HCT116 (cell line): ENCODE measurements around the gene SLC35G6. TPM values are rescaled to one million over a fixed set of nuclear protein-coding genes. Genes with fewer than 3 reads are reported as not detected.
A peak's percentile ranks its signal among the peaks of the same experiment; 100 is the strongest.
"Not testable (repeated sequence)": the region's sequence is repeated elsewhere in the genome, so short reads cannot be mapped to it uniquely, and the experiment has no call there.

Experiments
- ATAC-seq: fragments of 200-7000 bp; cut with Tn5 transposase; 2 replicates; pipeline ENCODE4 v1.9.1; 2020; ENCODE audit warnings: mild to moderate bottlenecking, moderate library complexity
- Bru-seq: library from RNA; stranded (reverse); fragments of 400-500 nt; gene quantifications from one replicate; lab custom pipeline; 2021; lab: Mats Ljungman, UMichigan
- BruChase-seq, 2 experiments: library from RNA; stranded (reverse); fragments of 400-500 nt; gene quantifications; one replicate each; lab custom pipeline; 2021; lab: Mats Ljungman, UMichigan
- BruUV-seq: library from RNA; stranded (reverse); fragments of 400-500 nt; replicated peaks from 2 replicates; lab custom pipeline; 2021; lab: Mats Ljungman, UMichigan
- CTCF ChIA-PET: fragments of 300-600 bp; sonication (Branson Sonifier 250); formaldehyde crosslinking; loops from one replicate; lab custom pipeline; 2021; ENCODE audit warnings: antibody characterized with exemption; lab: Charles Lee
- POLR2A ChIA-PET: fragments of 300-600, 350-600 bp; sonication (Branson Sonifier 250); formaldehyde crosslinking; loops from one replicate; lab custom pipeline; 2021; ENCODE audit warnings: antibody characterized with exemption; lab: Charles Lee
- RAD21 ChIA-PET, 2 experiments: fragments of 300-600 bp; sonication (Branson Sonifier 250); formaldehyde crosslinking; loops; one replicate each; lab custom pipeline; 2023; ENCODE audit warnings: low total read pairs in 2 of 2; ENCODE audit not compliant: uncharacterized antibody in 2 of 2, unreplicated experiment in 2 of 2, low non-redundant PET in 1 of 2; lab: Charles Lee
- DNase-seq: peaks from one replicate; pipeline ENCODE4 v3.0.0-alpha.2; 2010; ENCODE audit warnings: low read depth, low spot score
- H2AFZ ChIP-seq: fragments of 200-600 bp; shearing (Covaris generic), sonication (generic); 2 replicates; pipeline ENCODE4 v1.6.1; 2017; ENCODE audit warnings: low read depth, mixed run types, mixed read lengths, antibody characterized with exemption, low read length; ENCODE audit not compliant: poor library complexity, severe bottlenecking
- H3K27ac ChIP-seq: 2 replicates; pipeline ENCODE4 v1.5.1; 2012; ENCODE audit warnings: low read depth, low read length
- H3K27me3 ChIP-seq: fragments of 200-600 bp; sonication (generic); 2 replicates; pipeline ENCODE4 v1.6.1; 2016; ENCODE audit warnings: mixed run types, low read length, mixed read lengths; ENCODE audit not compliant: insufficient read depth
- H3K36me3 ChIP-seq, 2 experiments: fragments of 200-500 bp in 1 of 2; fragments of 200-600 bp in 1 of 2; sonication (Bioruptor generic) in 1 of 2; sonication (generic) in 1 of 2; 2 replicates each; pipeline versions ENCODE4 v1.5.1 to v1.6.1; 2014 to 2016; ENCODE audit warnings: low read length in 2 of 2, inconsistent platforms in 1 of 2, mixed read lengths in 1 of 2, mixed run types in 1 of 2; ENCODE audit not compliant: insufficient read depth in 2 of 2, control insufficient read depth in 1 of 2
- H3K4me1 ChIP-seq, 2 experiments: fragments of 200-600 bp in 1 of 2; sonication (generic) in 1 of 2; 2 replicates each; pipeline versions ENCODE4 v1.5.1 to v1.6.1; 2012 to 2017; ENCODE audit warnings: low read length in 2 of 2, inconsistent platforms in 1 of 2, mild to moderate bottlenecking in 1 of 2, mixed read lengths in 1 of 2, mixed run types in 1 of 2, moderate library complexity in 1 of 2; ENCODE audit not compliant: insufficient read depth in 2 of 2, control insufficient read depth in 1 of 2
- H3K4me2 ChIP-seq: fragments of 200-600 bp; sonication (generic); 2 replicates; pipeline ENCODE4 v1.6.1; 2017; ENCODE audit warnings: mixed run types, low read length, mixed read lengths
- H3K4me3 ChIP-seq, 2 experiments: fragments of 200-600 bp in 1 of 2; sonication (generic) in 1 of 2; replicated peaks in 1 of 2; 2 replicates each; pipeline ENCODE4 v1.5.1; 2011 to 2016; ENCODE audit warnings: low read length in 2 of 2, control low read depth in 1 of 2, low read depth in 1 of 2, mild to moderate bottlenecking in 1 of 2, mixed read lengths in 1 of 2, mixed run types in 1 of 2
- H3K79me2 ChIP-seq: fragments of 200-600 bp; sonication (generic); 2 replicates; pipeline ENCODE4 v1.6.1; 2017; ENCODE audit warnings: mild to moderate bottlenecking, mixed run types, low read length, moderate library complexity, mixed read lengths; ENCODE audit not compliant: insufficient read depth
- H3K9ac ChIP-seq: fragments of 200-600 bp; sonication (generic); 2 replicates; pipeline ENCODE4 v1.6.1; 2016; ENCODE audit warnings: low read length, mixed read lengths
- H3K9me2 ChIP-seq: fragments of 200-600 bp; sonication (generic), shearing (Covaris generic); 2 replicates; pipeline ENCODE4 v1.6.1; 2017; ENCODE audit warnings: mixed run types, mild to moderate bottlenecking, moderate library complexity; ENCODE audit not compliant: insufficient read depth
- H3K9me3 ChIP-seq, 2 experiments: fragments of 200-500 bp in 1 of 2; fragments of 200-600 bp in 1 of 2; sonication (Bioruptor generic) in 1 of 2; sonication (generic) in 1 of 2; 2 replicates each; pipeline ENCODE4 v1.6.1; 2014 to 2017; ENCODE audit warnings: low read length in 2 of 2, mixed read lengths in 2 of 2, inconsistent platforms in 1 of 2, low read depth in 1 of 2, mild to moderate bottlenecking in 1 of 2, mixed run types in 1 of 2, moderate library complexity in 1 of 2; ENCODE audit not compliant: control insufficient read depth in 1 of 2, insufficient read depth in 1 of 2
- H4K20me1 ChIP-seq: fragments of 200-600 bp; sonication (generic), shearing (Covaris generic); 2 replicates; pipeline ENCODE4 v1.6.1; 2017; ENCODE audit warnings: mixed run types, mild to moderate bottlenecking, moderate library complexity; ENCODE audit not compliant: insufficient read depth
- CBX3 ChIP-seq: IDR thresholded peaks from 2 replicates; pipeline ENCODE4 v1.6.1; 2012; ENCODE audit warnings: low read depth
- CEBPB ChIP-seq: IDR thresholded peaks from 2 replicates; pipeline ENCODE4 v1.6.1; 2012; ENCODE audit warnings: low read depth
- EGR1 ChIP-seq: IDR thresholded peaks from 2 replicates; pipeline ENCODE4 v1.6.1; 2012; ENCODE audit warnings: low read depth
- ELF1 ChIP-seq: IDR thresholded peaks from 2 replicates; pipeline ENCODE4 v1.6.1; 2012; ENCODE audit warnings: low read depth, borderline replicate concordance
- EZH2phosphoT487 ChIP-seq: fragments of 200-600 bp; IDR thresholded peaks from 2 replicates; pipeline ENCODE4 v1.6.1; 2018; ENCODE audit warnings: antibody characterized with exemption, borderline replicate concordance
- JUND ChIP-seq: IDR thresholded peaks from 2 replicates; pipeline ENCODE4 v1.6.1; 2012
- SP1 ChIP-seq: IDR thresholded peaks from 2 replicates; pipeline ENCODE4 v1.6.1; 2012; ENCODE audit warnings: low read depth
- TCF7L2 ChIP-seq: IDR thresholded peaks from 2 replicates; pipeline ENCODE4 v1.7.0; 2011; ENCODE audit warnings: borderline replicate concordance, inconsistent platforms; ENCODE audit not compliant: insufficient read depth, insufficient read length; ENCODE audit errors: extremely low read depth
- ZFX ChIP-seq: fragments of 450-650 bp; IDR thresholded peaks from 2 replicates; pipeline ENCODE4 v1.6.1; 2017
- ZNF274 ChIP-seq: fragments of 200-500 bp; sonication (Bioruptor generic); IDR thresholded peaks from 2 replicates; pipeline ENCODE4 v1.6.1; 2014; ENCODE audit warnings: mild to moderate bottlenecking, low read depth, low read length, inconsistent platforms
- intact Hi-C: fragments of 100-400 bp; cut with micrococcal nuclease; formaldehyde crosslinking; loops from 2 replicates; pipeline ENCODE4 v1.10.0; 2022
- long read RNA-seq: library from polyadenylated mRNA; unstranded; transcript quantifications from one replicate; pipeline ENCODE4 v2.0.0, GENCODE V29; 2021; ENCODE audit not compliant: unreplicated experiment
- polyA plus RNA-seq: library from polyadenylated mRNA; unstranded; fragments of >200 nt; gene quantifications from 2 replicates; pipeline ENCODE4 v1.2.1, GENCODE V29; 2012; ENCODE audit warnings: missing spikeins
- total RNA-seq: library from RNA; stranded (reverse); gene quantifications from one replicate; pipeline ENCODE4 v1.2.1, GENCODE V29; 2021; ENCODE audit not compliant: unreplicated experiment
- TF ChIP-seq, protein P1 (sequence below): IDR thresholded peaks from 2 replicates; pipeline ENCODE4 v1.6.1; 2012
- TF ChIP-seq, protein P2 (sequence below), 3 experiments: fragments of 200-600 bp in 1 of 3; sonication (generic) in 1 of 3; IDR thresholded peaks in 2 of 3; conservative IDR thresholded peaks in 1 of 3; 2 replicates each; pipeline ENCODE4 v1.5.1; 2012 to 2017; ENCODE audit warnings: low read depth in 2 of 3, low read length in 2 of 3, antibody characterized with exemption in 1 of 3, borderline replicate concordance in 1 of 3, control low read depth in 1 of 3, mild to moderate bottlenecking in 1 of 3, mixed read lengths in 1 of 3, mixed run types in 1 of 3, moderate library complexity in 1 of 3; ENCODE audit not compliant: insufficient read depth in 1 of 3
- TF ChIP-seq, protein P3 (sequence below): IDR thresholded peaks from 2 replicates; pipeline ENCODE4 v1.6.1; 2012; ENCODE audit warnings: low read depth
- TF ChIP-seq, protein P4 (sequence below): IDR thresholded peaks from 2 replicates; pipeline ENCODE4 v1.6.1; 2012

Gene SLC35G6
- total RNA-seq, result not detected
- polyA plus RNA-seq, result 0.12 and 0.22 TPM in 2 replicates
- Bru-seq, nascent RNA, result percentile 16 among the genes with signal in this experiment
- percentile 22 among the genes with signal in this experiment for BruChase-seq, experiment 1, labeled RNA remaining after a 6-hour chase
- not detected for BruChase-seq, experiment 2, labeled RNA remaining after a 2-hour chase
- long read RNA-seq, result 0 reads

DNA sequence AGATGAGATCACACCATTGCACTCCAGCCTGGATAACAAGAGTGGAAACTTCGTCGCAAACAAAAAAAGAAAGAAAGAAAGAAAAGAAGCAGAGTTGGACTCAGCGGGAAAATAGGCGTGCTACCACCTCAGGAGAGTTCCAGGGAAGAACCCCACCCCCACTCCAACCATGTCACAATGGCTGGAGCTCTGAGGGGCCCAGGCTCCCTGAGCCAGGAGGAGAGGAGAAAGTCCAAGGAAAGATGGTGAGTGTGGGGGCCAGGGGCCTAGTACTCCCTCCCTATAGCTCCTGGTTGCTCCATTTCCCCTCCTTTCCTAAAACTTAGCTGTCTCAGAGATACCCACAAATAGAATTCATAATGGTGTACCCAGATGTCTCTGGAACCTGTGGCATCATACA lies at the start of gene SLC35G6:
TSS of gene SLC35G6 (plus strand) at position 172 of the 400 bp plus-strand sequence. CDS start at position 243, 71 bp downstream.
- Histone ChIP-seq H3K4me2 (peak within 1 kb of the TSS; percentile 100), H3K4me1 (peaks cover 28 to 68% of the 10 kb centered on the region in 2 experiments), H3K79me2 (peaks cover 42% of the 10 kb centered on the region), H3K9ac (peak within 1 kb of the TSS; percentile 89), H3K27ac (peak within 1 kb of the TSS; percentile 81), H3K4me3 (peak within 1 kb of the TSS; percentile 60 to 94), H4K20me1 (peaks cover 11% of the 10 kb centered on the region; the same call in 1 of the 2 replicates)
- intact Hi-C loops, result loop anchor here (10.0 kb wide), 1 partner anchor 84 kb away; the partner anchor contains the start of gene SENP3
- CTCF ChIA-PET, H3K36me3 ChIP-seq, H2AFZ ChIP-seq, H3K9me3 ChIP-seq, ATAC-seq, RAD21 ChIA-PET, DNase-seq, H3K9me2 ChIP-seq, H3K27me3 ChIP-seq, BruUV-seq: not testable (repeated sequence)
- POLR2A ChIA-PET, result interaction anchor here (1.1 kb wide), 1 partner anchor 35 kb away, joined by 4 read pairs; no protein-coding TSS in a partner anchor

DNA sequence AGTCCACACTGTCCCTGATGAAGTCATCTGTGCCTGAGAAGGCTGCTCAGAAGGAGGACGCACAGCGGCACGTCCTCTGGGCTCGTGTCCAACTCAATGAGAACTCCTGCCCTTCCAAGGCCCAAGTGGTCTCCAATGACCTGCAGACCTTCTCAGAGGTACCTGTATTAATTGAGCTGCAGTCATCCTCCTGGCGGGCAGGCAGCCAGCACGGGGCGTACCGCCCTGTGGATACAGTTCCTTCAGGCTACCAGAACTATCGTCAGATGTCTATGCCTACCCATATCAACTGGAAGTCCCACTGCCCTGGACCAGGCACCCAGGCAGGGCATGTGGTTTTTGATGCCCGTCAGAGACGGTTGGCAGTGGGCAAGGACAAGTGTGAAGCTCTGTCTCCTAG lies 49.0 kb upstream of the SLC35G6 start:
- Histone ChIP-seq H3K79me2 (no peaks in the 10 kb centered on the region), H3K9me2 (no peaks in the 10 kb centered on the region), H3K4me1 (peaks cover 9 to 27% of the 10 kb centered on the region in 2 experiments), H4K20me1 (no peaks in the 10 kb centered on the region), H3K9ac (no peak overlapping the region), H2AFZ (no peak overlapping the region), H3K27me3 (no peaks in the 10 kb centered on the region), H3K4me3 (no peak overlapping the region), H3K9me3 (no peaks in the 10 kb centered on the region; a peak in 1 of 4 replicates), H3K27ac (no peak overlapping the region), H3K36me3 (no peaks in the 10 kb centered on the region), H3K4me2 (no peak overlapping the region)
- no TSS peak for BruUV-seq
- no peak for ATAC-seq
- ChIA-PET RAD21 (no interaction called here), POLR2A (interaction anchor here (0.6 kb wide), 1 partner anchor 425 kb away, joined by 3 read pairs; the partner anchor contains the start of gene NAA38), CTCF (no interaction called here)
- DNase-seq, result no peak
- intact Hi-C loops, result loop anchor here (10.0 kb wide), 1 partner anchor 167 kb away; the partner anchor contains the start of gene CLDN7
- TF ChIP-seq CBX3, result no peak
- TF ChIP-seq EZH2phosphoT487, result no peak
- no peak for TF ChIP-seq TCF7L2
- no peak for TF ChIP-seq ELF1
- no peak for TF ChIP-seq JUND
- no peak for TF ChIP-seq ZNF274
- TF ChIP-seq, protein P1, sequence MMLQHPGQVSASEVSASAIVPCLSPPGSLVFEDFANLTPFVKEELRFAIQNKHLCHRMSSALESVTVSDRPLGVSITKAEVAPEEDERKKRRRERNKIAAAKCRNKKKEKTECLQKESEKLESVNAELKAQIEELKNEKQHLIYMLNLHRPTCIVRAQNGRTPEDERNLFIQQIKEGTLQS, result no peak
- TF ChIP-seq, protein P2, sequence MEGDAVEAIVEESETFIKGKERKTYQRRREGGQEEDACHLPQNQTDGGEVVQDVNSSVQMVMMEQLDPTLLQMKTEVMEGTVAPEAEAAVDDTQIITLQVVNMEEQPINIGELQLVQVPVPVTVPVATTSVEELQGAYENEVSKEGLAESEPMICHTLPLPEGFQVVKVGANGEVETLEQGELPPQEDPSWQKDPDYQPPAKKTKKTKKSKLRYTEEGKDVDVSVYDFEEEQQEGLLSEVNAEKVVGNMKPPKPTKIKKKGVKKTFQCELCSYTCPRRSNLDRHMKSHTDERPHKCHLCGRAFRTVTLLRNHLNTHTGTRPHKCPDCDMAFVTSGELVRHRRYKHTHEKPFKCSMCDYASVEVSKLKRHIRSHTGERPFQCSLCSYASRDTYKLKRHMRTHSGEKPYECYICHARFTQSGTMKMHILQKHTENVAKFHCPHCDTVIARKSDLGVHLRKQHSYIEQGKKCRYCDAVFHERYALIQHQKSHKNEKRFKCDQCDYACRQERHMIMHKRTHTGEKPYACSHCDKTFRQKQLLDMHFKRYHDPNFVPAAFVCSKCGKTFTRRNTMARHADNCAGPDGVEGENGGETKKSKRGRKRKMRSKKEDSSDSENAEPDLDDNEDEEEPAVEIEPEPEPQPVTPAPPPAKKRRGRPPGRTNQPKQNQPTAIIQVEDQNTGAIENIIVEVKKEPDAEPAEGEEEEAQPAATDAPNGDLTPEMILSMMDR (IDR thresholded peaks at IDR 0.05 in 2 of 3, conservative IDR thresholded peaks at IDR 0.05 in 1 of 3; ENCODE audit: borderline replicate concordance in 1 of 3, insufficient read depth in 1 of 3, low read depth in 2 of 3, low read length in 2 of 3), result no peak
- TF ChIP-seq ZFX, result no peak
- TF ChIP-seq, protein P3, sequence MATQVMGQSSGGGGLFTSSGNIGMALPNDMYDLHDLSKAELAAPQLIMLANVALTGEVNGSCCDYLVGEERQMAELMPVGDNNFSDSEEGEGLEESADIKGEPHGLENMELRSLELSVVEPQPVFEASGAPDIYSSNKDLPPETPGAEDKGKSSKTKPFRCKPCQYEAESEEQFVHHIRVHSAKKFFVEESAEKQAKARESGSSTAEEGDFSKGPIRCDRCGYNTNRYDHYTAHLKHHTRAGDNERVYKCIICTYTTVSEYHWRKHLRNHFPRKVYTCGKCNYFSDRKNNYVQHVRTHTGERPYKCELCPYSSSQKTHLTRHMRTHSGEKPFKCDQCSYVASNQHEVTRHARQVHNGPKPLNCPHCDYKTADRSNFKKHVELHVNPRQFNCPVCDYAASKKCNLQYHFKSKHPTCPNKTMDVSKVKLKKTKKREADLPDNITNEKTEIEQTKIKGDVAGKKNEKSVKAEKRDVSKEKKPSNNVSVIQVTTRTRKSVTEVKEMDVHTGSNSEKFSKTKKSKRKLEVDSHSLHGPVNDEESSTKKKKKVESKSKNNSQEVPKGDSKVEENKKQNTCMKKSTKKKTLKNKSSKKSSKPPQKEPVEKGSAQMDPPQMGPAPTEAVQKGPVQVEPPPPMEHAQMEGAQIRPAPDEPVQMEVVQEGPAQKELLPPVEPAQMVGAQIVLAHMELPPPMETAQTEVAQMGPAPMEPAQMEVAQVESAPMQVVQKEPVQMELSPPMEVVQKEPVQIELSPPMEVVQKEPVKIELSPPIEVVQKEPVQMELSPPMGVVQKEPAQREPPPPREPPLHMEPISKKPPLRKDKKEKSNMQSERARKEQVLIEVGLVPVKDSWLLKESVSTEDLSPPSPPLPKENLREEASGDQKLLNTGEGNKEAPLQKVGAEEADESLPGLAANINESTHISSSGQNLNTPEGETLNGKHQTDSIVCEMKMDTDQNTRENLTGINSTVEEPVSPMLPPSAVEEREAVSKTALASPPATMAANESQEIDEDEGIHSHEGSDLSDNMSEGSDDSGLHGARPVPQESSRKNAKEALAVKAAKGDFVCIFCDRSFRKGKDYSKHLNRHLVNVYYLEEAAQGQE, result no peak
- no peak for TF ChIP-seq CEBPB
- TF ChIP-seq EGR1, result no peak
- no peak for TF ChIP-seq SP1
- TF ChIP-seq, protein P4, sequence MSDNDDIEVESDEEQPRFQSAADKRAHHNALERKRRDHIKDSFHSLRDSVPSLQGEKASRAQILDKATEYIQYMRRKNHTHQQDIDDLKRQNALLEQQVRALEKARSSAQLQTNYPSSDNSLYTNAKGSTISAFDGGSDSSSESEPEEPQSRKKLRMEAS, result no peak
